Measurements from ENCODE around the gene POLD2.
"Not testable (repeated sequence)": the region's sequence is repeated elsewhere in the genome, so short reads cannot be mapped to it uniquely, and the experiment has no call there.

POLD2 gene

GRCh38 chr7:44138698-44139097, 15.3 kb upstream of the POLD2 start:
- DNase-seq (ENCODE audit: low spot score), result no peak

GRCh38 chr7:44136731-44137130, 13.4 kb upstream of the POLD2 start:
- no peak for DNase-seq (ENCODE audit: low spot score)

- DNase-seq (ENCODE audit: low spot score), result no peak
Measured at GRCh38 chr7:44134943-44135628, 11.7 kb upstream of the POLD2 start.

- DNase-seq (ENCODE audit: low spot score), result no peak
Measured at GRCh38 chr7:44133295-44133694, 9.9 kb upstream of the POLD2 start.

GRCh38 chr7:44132039-44132438, 8.7 kb upstream of the POLD2 start:
- DNase-seq (ENCODE audit: low spot score), result no peak

- DNase-seq (ENCODE audit: low spot score), result no peak
Measured at GRCh38 chr7:44131173-44132029, 8.1 kb upstream of the POLD2 start.

GRCh38 chr7:44128721-44129582, 5.6 kb upstream of the POLD2 start:
- DNase-seq (ENCODE audit: low spot score), result no peak

- DNase-seq (ENCODE audit: low spot score), result no peak
Measured at GRCh38 chr7:44127161-44127560, 3.8 kb upstream of the POLD2 start.

GRCh38 chr7:44126574-44126973, 3.2 kb upstream of the POLD2 start:
- DNase-seq (ENCODE audit: low spot score), result not testable (repeated sequence)

GRCh38 chr7:44124822-44125202, 1.5 kb upstream of the POLD2 start:
- DNase-seq (ENCODE audit: low spot score), result no peak

GRCh38 chr7:44122529-44122928, 819 bp downstream of the POLD2 start:
- peak; percentile 28 for DNase-seq (ENCODE audit: low spot score)

- no peak for DNase-seq (ENCODE audit: low spot score)
Measured at GRCh38 chr7:44121761-44122420, 1.5 kb downstream of the POLD2 start.

- no peak for DNase-seq (ENCODE audit: low spot score)
Measured at GRCh38 chr7:44120395-44120794, 3.0 kb downstream of the POLD2 start.

- no peak for DNase-seq (ENCODE audit: low spot score)
Measured at GRCh38 chr7:44119829-44120380, 3.4 kb downstream of the POLD2 start.

- no peak for DNase-seq (ENCODE audit: low spot score)
Measured at GRCh38 chr7:44117801-44118429, 5.4 kb downstream of the POLD2 start.

GRCh38 chr7:44116789-44117666, 6.3 kb downstream of the POLD2 start:
- DNase-seq (ENCODE audit: low spot score), result no peak

- no peak for DNase-seq (ENCODE audit: low spot score)
Measured at GRCh38 chr7:44116087-44116788, 7.1 kb downstream of the POLD2 start.

GRCh38 chr7:44114586-44115310, 8.6 kb downstream of the POLD2 start:
- no peak for DNase-seq (ENCODE audit: low spot score)
